KG1 (cell line): ENCODE data around the gene HDAC8.
"Not testable (repeated sequence)": the region's sequence is repeated elsewhere in the genome, so short reads cannot be mapped to it uniquely, and the experiment has no call there.

Source experiments
- DNase-seq: peaks from one replicate; lab custom pipeline; 2025; lab: John Stamatoyannopoulos, UW

Gene HDAC8

DNA sequence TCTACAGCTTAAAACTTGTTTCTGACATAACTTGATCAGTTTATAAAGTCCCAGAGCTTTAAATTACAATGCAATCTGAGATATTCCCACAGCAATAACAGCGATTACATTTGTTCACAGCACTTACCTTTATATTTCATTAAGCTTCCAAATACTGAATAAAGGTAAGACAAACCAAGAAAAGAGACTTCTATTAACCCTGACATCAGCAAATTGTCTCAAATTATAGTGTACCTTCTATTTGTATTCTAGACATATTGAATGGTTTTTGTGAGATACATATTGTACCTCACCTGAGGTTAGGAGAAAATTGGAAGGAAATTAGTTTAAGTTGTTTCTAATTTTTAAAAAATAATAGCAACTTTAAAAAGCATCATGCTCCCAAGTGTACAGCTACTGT, 111.9 kb downstream of the HDAC8 start:
- no peak for DNase-seq

DNA sequence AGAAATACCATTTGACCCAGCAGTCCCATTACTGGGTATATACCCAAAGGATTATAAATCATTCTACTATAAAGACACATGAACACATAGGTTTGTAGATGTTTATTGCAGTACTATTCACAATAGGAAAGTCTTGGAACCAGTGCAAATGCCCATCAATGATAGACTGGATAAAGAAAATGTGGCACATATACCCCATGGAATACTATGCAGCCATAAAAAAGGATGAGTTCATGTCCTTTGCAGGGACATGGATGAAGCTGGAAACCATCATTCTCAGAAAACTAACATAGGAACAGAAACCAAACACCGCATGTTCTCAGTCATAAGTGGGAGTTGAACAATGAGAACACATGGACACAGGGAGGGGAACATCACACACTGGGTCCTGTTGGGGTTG, 123.6 kb downstream of the HDAC8 start:
- not testable (repeated sequence) for DNase-seq

DNA sequence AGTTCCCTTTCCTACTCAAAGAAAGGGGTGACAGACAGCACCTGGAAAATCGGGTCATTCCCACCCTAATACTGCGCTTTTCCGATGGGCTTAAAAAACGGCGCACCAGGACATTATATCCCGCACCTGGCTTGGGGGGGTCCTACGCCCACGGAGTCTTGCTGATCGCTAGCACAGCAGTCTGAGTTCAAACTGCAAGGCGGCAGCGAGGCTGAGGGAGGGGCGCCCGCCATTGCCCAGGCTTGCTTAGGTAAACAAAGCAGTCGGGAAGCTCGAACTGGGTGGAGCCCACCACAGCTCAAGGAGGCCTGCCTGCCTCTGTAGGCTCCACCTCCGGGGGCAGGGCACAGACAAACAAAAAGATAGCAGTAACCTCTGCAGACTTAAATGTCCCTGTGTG, 131.9 kb downstream of the HDAC8 start:
- DNase-seq: not testable (repeated sequence)

DNA sequence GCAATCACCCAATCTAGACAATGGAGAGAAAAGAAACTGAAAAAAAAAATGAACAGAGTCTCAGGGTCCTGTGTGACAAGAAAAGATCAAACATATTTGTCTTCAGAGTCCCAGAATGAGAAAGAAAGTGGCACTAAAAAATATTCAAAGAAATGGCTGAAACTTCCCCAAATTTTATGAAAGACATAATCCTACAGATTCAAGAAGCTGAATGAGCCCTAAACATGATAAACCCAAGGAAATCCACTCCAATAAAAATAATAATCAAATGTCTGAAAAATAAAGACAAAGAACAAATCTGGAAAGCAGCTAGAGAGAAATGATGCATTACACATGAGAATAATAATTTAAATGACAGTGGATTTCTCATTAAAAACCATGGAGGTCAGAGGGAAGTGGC, 136.6 kb downstream of the HDAC8 start:
- no peak for DNase-seq

DNA sequence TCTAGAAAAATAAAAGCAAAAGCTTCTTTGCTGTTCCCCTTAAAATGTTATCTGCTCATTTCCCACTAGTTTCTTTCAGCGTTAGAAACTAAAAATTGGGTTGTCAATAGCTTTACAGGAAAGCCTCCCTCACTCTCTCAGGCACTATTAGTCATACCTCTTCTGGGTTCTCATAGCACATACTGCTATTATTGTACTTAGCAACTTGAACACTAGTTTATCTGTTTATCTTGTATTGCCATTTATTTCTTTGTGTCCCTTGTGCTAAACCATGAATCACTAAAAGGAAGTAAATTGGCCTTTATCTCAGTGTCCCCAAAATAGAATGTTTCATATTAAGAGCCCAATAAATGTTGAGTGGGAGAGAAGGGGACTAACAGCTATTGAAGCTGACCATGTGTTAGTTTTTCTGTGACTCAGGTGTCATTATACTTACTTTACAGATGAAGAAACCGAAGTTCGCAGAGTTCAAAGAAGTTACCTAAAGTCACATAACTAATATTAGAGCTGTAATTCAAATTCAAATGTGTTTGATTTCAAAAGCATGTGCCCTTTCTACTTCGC, 142.2 kb downstream of the HDAC8 start:
- DNase-seq: no peak

DNA sequence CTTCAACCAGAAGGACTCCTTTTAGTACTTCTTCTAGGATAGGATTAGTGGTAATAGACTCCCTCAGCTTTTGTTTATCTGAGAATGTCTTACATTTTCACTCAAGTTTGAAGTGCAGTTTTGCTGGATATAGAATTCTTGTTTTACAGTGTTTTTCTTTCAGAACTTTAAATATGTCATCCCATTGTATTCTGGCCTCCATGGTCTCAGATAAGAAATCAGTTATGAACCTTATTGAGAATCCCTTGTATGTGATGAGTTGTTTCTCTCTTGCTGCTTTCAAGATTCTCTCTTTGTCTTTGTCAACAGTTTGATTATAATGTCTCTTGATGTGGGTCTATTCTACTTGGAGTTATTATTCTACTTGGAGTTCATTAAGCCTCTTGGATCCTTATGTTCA, 150.8 kb downstream of the HDAC8 start:
- no peak for DNase-seq

DNA sequence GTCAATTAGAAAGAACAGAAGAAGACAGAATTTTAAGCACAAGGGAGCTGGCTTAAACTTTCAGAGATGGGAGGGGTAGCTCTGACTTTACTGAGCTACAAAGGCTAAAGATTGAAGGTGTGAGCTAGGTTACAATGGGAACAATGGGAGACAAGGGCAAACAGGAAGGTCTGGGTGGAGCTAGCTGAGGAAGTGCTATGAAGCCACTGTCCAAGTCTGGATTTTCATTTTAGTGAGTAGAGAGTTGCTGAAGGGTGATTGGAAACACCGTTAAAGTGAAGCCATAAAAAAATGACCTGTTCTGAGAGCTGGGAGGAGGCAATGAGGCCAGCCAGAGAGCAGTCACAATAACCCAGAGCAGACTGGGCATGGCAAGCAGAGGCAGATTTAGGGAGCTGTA, 162.7 kb downstream of the HDAC8 start:
- DNase-seq: no peak

DNA sequence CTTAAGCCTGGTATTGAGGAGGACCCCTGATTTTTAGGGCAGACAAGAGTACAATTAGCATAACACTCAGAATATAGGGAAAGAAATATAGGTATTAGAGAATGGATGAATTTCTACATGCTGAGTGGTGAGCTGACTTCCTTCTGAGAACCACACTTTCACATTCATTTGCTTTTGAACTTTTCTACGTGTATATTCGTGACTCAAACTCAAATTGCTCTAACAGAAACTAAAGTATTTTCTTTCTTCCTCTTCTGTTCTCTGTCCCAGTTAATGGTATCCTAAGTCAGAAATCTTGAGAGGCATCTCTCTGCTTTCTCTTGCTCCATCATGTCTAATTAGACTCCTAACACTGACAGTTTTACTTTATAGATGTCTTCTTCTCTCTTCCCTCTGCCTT, 163.8 kb downstream of the HDAC8 start:
- DNase-seq: no peak

DNA sequence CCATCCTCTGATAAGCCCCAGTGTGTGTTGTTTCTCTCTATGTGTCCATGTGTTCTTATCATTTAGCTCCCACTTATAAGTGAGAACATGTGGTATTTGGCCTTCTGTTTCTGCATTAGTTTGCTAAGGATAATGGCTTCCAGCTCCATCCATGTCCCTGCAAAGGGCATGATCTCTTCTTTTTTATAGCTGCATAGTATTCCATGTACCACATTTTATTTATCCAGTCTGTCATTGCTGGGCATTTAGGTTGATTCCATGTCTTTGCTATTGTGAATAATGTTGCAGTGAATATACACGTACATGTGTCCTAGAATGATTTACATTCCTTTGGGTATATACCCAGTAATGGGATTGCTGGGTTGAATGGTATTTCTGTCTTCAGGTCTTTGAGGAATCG, 167.5 kb downstream of the HDAC8 start:
- DNase-seq: not testable (repeated sequence)

DNA sequence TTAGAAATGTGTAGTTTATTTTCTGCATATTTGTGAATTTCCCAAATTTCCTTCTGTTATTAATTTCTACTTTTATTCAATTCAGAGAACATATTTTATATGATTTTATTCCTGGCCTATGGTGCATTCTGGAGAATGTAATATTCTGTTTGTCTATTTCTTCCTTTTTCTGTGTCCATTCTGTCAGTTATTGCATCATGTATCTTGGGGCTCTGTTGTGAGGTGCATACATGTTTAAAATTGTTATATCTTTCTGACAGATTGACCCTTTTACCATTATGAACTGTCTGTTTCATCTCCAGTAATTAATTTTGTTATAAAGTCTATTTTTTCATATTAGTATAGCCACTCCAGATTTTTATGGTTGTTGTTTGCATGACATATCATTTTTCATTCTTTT, 170.0 kb downstream of the HDAC8 start:
- DNase-seq: no peak

DNA sequence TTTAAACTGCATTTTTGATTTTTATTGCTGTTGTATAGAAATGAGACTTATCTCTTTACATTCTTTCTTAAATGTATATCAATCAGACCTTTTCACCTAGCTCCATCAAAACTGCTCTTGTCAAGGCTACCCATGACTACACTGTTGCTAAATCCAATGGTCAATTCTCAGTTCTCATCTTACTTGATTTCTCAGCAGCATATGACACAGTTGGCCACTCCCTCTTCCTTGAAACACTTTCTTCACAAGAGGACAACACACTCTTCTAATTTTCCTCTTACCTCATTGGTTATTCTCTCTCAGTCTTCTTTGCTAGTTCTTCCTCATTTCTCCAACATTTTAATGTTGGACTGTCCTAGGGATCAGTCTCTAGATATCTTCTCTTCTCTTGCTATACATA, 172.8 kb downstream of the HDAC8 start:
- no peak for DNase-seq

DNA sequence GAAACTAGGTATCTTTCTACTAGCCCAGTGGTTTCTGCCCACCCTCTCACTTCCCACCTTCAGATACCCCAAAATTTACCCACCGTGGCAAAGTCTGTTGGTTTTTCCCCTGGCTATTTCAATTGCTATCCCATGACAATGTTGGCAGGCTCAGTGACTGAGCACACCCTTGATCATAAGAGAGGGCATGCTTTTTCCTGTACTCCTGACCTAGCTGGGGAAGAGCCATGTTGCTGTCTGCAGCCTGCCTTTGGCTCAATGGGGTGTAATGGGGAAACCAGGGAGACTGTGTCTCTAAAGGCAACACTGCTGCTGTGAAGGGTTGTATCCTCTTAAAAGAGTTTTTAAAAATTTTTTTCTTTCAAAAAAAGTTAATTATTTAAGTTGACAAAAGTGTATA, 176.5 kb downstream of the HDAC8 start:
- DNase-seq: no peak

DNA sequence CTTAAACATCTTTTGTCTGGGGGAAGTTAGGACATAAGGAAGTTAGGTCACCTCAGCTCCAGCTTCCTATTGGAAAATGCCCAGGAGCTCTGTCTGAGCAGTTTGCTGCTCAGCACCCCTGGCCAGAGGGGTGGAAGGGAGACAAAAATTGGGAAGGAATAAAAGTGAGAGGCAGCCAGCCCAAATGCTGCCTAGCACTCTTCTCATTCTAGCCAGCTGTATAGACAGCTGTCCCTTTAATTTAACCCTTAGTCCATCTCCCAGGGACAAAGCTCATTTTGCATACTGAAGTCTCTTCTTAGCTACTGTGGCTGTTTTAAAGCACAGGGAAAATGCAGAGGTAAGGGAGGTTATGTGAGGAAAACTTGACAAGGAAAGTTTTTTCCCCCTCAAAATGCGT, 177.4 kb downstream of the HDAC8 start:
- DNase-seq: no peak

DNA sequence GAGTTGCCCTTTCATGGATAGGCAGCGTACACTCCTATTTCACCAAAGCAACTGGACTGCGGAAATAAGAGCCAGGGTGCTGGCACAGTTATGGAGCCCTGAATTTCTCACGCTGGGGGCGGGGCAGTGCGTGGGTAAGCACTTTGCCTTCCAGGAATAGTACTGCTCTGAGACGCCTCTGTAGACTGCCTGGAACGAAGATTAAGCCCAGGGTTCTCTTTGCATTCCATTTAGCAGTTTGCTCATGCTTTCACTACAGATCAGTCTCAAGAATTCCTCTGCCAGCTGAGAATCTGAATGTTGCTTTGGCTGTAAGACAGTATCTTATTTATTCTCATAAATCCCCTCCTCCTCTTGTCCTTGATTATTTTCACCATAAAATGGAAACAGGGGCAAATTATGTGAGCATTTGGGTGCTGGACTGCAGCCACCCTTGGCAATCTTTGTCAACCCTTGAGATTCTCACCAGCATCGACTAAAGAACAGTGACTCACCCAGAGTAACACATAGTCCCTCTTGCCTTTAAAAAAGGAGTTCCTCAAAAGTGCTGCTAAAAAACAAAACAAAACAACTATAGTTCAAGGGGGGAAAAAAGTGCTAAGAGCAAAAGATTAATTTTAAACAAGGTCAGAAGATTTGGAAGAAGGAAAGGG, 178.0 kb downstream of the HDAC8 start:
- no peak for DNase-seq

DNA sequence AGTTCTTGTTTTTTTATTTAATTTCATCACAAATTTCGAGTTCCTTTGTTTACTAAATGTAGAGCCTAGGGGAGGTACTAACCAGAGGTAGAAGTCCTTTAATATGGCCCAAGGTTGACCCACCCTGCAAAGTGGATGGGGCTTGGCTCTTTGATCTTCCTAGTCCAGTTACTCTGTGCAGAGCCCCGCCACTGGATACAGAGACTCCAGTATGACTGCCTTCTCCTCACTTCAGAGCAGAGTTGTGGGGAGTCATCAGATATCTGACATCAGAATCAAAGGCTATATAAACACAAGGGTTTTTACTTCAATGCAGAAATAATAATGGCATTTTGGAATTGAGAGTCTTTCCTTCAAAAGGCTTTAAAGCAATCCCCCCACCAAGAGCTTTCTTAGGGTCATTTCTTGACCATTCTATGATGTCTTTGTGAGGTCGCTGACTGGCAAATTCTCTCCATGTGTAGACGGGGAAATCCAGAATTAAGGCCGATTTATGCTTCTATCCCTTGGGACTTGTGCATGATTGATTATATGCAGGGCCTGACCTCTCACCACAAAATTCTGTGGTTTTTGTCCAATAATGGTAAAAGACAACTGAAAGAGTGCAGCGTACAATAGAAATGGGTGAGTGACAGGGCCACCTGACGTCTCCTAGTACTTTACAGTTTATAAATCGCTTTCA, 178.7 kb downstream of the HDAC8 start:
- DNase-seq: no peak

DNA sequence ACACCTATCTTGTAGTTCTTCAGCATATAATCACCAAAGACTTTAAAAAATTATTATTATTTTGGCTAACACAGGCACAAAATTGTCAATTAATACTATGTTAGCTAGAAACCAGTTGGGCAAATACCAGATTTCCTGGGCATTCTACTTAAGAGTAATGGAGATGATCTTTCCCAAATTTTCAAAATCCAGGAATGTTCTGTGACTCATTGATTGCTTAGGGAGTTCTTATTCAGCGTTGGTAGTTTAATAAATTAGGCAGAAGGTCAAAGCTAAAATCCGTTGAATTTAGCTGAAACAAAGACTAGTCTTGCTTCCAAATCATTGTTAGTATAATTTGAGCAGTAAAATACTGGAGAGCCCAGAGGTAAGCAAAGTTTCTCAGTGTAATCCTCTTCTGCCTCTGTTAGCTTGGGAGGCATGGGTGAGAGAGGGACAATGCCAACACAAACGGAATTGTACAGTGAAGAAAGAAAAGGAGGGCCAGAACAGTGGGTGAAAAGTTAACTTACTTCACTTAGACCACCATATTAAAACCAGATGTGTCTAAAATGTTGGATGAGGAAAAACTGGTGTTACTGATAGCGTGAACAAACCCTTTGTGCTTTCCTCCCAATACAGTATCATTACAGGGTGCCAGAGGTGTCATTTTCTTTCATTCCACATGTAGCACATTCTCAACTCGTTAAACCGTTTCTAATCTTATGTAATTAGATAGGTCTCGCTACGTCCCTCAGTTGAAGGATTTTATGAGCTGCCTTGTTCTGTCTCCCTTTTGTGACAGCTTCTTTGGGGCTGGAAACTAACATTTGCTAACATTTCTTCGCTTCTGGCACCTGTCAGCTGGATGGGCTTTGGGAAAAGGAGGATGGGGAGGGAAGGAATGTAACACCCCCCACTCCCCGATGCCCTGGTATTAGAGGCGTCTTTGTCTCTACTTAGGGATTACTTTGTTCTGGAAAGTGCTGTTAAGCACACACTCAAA, 179.5 kb downstream of the HDAC8 start:
- DNase-seq: no peak

DNA sequence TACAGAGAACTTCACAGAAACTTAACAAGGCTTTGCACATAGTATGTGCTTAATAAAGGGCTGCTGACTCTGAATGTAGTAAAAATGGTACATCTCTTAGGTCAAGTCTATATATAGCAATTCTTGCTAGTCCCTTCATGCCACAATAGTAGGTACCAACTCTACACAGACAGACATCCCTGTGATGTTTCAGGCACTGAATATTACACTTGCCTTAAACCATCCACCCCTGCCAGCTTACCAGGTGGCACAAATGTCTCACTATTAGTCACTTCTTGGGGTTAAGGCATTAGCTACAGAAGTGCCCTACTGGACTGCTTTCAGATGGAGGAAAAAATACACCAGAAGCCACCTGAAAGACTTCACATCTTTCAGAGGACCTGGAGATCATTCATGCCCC, 180.6 kb downstream of the HDAC8 start:
- DNase-seq: no peak

DNA sequence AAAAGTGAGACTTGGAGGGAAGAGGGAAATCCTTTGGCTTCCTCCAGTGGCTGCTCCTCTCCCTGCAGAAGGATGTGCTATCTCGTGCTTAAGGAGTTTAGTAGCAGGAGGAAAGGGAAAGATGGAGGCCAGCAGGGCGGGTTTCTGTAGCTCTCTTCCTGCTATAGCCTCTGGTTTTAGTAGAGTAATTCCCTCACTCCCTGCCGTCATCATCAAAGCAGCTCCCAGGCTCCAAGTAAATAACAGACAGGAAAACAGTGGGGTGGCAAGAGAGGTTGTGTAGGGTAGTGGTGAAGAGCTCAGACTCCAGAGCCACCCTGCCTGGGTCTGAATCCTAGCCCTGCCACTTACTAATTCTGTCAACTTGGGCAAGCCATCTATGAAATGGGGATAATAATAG, 185.4 kb downstream of the HDAC8 start:
- DNase-seq: no peak

DNA sequence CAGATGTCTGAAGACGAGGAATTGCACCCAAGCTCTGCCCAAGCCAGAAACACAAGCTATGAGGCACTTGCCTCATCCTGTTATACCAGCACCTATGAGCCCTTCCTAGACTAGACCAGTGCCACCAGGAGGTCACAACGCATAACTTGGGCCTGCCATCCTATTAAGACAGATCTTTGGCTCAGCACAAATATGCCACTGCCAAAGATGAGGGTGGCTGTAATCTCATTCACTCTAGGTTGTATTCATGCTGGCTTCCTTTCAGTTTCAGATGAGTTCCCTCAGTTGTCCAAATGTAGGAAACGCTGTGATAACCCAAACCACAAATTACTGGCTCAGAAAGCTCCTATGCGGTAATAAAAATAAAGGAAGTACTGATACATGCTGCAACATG, 190.4 kb downstream of the HDAC8 start:
- no peak for DNase-seq

DNA sequence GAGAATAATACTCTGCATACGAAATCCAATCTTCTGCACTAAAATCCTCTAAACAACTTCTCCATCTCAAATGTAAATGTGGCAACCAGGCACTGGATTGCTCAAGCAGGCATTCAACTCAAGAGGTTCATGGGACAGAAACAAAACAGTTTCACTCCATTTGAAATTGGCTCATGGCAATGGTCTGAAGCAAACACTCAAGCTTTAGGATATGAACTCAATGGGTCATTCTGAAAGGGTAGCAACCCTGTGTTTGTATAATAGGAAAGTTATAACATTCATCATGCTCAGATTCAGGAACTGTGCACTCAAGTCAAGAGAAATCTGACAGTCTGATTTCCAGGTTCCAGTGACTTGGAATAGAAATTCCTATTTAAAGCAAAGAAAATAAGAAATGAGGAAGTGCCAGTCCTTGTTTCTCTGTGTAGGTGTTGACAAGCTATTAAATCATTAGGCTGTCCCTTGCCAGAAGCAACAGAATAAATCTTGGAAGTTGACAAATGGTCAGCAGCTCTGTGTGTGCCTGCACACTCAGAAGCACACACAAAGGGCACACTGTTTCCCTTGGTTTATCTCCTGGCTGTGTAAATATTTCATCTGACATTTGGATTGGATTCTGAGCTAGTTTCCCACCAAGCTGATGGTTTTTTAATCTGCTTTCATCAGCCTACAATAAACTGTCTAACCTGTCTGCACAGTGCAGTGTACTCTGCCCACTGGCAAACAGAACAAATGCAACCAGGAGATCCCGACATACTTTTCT, 191.0 kb downstream of the HDAC8 start:
- no peak for DNase-seq

DNA sequence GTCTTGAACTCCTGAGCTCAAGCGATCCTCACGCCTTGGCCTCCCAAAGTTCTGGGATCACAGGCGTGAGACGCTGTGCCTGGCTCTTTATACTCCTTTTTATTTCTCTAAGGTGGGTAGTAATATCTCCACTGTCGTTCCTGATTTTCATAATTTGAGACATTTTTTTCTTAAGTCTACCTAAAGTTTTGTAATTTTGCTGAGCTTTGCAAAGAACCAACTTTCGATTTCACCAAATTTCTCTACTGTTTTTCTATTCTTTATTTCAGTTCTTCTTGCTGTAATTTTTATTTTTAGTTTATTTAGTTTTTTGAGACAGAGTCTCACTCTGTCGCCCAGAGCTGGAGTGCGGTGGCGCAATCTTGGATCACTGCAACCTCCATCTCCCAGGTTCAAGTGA, 196.5 kb downstream of the HDAC8 start:
- DNase-seq: no peak

DNA sequence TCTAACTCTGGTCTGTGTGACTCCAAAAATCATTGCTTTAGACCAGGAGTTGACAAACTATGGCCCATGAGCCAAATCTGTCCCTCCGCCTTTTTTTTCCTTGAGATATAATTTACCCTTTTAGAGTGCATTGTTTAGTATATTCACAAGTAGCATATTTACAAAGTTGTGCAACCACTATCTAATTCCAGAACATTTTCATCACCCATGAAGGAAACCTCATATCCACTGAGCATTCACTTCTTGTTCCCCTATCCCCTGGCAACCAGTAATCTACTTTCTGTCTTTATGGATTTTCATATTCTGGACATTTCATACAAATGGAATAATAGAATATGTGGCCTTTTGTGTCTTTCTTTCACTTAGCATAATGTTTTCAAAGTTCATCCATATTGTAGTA, 199.5 kb downstream of the HDAC8 start:
- DNase-seq: no peak
